HG02885 (cell line): ENCODE results near the gene MARCOL.
"Not testable (repeated sequence)": the region's sequence is repeated elsewhere in the genome, so short reads cannot be mapped to it uniquely, and the experiment has no call there.

ENCODE experiments used
- ATAC-seq: cut with Tn5 transposase; IDR thresholded peaks from one replicate; pipeline ENCODE4 v1.9.1; 2021; ENCODE audit warnings: mild to moderate bottlenecking; ENCODE audit not compliant: unreplicated experiment, poor library complexity

Gene MARCOL

DNA sequence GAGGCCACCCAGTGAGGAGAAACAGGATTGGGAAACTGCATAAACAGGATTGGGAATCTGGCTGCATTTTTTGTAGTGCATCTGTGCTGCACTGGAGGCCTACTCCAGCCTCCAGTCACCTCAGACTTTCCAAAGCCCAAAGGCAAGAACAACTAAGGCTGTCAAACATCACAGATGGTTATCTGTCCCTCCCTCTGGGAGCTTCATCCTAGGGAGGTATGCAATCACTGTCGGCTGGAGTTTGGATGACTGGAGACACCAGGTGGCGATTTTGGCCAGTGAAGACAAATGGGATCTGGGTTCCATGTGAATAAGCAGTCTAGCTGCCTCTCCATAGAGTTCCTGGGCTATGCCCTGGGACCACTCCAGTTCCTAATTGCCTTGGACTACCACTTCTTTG, 21.0 kb downstream of the MARCOL start:
- no peak for ATAC-seq

DNA sequence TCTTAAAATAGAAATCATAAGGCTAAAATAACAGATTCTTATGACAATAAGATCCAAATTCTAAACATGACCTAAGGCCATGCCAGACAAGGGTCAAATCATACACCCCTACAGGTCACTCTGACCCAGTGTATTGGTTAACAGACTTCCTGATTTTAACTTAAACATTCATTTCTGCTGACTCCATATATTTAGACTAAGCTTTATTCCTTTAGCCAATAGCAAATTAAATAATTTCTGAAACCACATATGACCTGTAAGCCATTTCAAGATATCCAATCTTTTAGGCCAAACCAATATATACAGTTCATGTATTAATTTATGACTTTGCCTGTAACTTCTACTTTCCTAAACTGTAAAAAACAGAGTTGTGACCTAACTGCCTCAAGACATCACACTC, 22.9 kb downstream of the MARCOL start:
- no peak for ATAC-seq

DNA sequence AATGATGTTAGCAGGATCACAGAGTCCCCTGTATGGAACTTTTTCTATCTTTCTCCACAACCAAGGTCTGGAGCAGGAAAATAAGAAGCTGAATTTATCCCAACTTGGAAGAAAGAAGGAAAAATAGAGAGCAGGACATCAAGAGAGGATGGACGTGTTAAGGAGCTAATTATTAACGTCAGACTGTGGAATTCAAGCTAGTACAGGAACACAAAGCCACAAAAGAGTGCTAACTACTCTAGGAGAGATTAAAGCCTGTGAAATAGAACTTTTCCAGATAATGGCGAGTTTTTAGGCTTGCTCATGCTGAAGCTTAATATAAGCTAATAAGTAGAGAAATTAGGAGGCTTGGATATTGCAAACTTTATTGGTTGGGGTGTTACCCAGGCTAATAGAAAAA, 29.6 kb downstream of the MARCOL start:
- no peak for ATAC-seq

DNA sequence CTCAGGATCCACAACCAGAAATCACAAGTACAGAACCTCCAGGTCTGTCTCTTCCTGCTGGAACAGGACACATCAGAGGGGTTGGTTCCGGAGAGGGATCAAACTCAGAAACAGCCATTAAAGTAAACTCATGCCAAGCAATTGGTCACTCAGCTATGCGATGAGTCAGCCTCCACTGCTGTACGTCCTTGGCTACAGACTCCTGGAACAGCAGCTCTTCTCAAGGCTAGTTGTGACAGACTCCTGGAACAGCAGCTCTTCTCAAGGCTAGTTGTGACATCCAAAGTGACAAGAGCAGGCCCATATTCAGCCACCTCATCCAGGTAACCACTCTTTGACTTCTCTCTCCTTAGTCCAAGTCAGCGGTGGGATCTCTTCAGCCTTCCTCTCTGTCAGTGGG, 30.2 kb downstream of the MARCOL start, which contains the start of gene SPINK13:
Gene SPINK13 (plus strand): TSS at position 229 of the 400 bp plus-strand sequence. CDS start 1,279 bp downstream, outside the sequence.
- no peak for ATAC-seq

DNA sequence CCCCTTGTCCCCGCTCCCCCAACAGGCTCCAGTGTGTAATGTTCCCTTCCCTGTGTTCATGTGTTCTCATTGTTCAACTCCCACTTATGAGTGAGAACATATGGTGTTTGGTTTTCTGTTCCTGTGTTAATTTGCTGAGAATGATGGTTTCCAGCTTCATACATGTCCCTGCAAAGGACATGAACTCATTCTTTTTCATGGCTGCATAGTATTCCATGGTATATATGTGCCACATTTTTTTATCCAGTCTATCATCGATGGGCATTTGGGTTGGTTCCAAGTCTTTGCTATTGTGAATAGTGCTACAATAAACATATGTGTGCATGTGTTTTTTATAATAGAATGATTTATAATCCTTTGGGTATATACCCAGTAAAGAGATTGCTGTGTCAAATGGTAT, 36.8 kb downstream of the MARCOL start:
- not testable (repeated sequence) for ATAC-seq

DNA sequence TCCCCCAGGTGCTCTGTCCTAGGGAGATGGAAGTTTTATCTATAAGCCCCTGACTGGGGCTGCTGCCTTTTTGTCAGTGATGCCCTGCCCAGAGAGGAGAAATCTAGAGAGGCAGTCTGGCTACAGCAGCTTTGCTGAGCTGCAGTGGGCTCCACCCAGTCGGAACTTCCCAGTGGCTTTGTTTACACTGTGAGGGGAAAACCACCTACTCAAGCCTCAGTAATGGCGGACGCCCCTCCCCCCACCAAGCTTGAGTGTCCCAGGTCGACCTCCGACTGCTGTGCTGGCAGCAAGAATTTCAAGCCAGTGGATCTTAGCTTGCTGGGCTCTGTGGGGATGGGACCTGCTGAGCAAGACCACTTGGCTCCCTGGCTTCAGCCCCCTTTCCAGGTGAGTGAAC, 42.6 kb downstream of the MARCOL start:
- ATAC-seq: peak; percentile 22

DNA sequence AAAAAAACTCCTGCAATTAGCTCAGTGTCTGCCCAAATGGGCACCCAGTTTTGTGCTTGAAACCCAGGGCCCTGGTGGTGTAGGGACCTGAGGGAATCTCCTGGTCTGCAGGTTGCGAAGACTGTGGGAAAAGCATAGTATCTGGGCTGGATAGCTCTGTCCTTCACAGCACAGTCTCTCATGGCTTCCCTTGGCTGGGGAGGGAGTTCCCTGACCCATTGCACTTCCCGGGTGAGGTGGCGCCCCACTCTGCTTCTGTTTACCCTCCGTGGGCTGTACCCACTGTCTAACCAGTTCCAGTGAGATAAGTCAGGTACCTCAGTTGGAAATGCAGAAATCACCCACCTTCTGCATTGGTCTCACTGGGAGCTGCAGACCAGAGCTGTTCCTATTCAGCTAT, 43.0 kb downstream of the MARCOL start:
- ATAC-seq: peak; percentile 56

DNA sequence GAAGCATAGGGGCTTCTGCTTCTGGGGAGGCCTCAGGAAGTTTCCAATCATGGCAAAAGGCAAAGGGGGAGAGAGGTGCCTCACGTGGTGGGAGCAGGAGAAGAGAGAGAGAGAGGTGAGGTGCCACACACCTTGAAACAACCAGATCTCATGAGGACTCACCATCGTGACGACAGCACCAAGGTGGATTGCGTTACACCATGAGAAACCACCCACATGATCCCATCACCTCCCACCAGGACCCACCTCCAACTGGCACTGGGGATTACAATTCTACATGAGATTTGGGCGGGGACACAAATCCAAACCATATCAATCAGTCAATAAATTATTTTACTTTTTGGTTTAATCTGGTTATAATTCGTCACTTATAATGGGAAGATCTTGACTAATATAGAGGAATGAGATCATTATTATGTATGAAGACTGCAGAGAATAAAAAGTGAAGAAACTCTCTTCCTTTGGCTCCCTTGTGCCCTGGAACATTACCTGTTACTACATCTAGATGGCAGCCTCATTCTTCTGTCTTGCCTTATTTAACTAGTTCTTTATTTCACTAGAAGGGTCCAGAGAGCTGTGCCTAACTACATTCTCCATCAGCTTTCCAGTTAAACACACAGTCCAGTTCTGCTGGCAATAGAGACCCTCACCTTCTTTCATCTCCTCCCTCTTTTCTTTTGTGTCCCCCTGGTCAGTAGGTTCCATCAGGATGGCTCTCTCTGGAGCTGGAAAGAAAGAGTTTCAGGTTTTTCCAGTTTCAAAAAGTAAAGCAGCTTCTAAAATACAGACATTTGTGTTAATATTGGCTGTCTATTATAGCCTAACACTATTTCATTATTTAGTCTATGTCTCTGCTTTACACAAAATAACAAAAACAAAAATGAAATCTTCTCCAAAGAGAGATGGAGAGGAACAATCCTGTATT, 52.2 kb downstream of the MARCOL start:
- ATAC-seq: peak; percentile 56
